Measurements from ENCODE around the gene POP4.

- TF ChIP-seq CTCF (IDR thresholded peaks at IDR 0.05) (no peak), POLR2AphosphoS5 (IDR thresholded peaks at IDR 0.05) (no peak), POLR2A (IDR thresholded peaks at IDR 0.05) (no peak), EP300 (IDR thresholded peaks at IDR 0.05; ENCODE audit: low read depth) (no peak)
Measured at GRCh38 chr19:29603308-29603707, 2.8 kb upstream of the POP4 start.

All from transverse colon (tissue), 4 donors.